DMS153 treated with DMSO at 0.1 percent for 48 hours (cell line): Measurements from ENCODE around the gene DMXL2.
"Not testable (repeated sequence)": the region's sequence is repeated elsewhere in the genome, so short reads cannot be mapped to it uniquely, and the experiment has no call there.

Source experiments
- DNase-seq: peaks from one replicate; lab custom pipeline; 2025; ENCODE audit not compliant: unreplicated experiment; lab: John Stamatoyannopoulos, UW

DMXL2 gene

DNA sequence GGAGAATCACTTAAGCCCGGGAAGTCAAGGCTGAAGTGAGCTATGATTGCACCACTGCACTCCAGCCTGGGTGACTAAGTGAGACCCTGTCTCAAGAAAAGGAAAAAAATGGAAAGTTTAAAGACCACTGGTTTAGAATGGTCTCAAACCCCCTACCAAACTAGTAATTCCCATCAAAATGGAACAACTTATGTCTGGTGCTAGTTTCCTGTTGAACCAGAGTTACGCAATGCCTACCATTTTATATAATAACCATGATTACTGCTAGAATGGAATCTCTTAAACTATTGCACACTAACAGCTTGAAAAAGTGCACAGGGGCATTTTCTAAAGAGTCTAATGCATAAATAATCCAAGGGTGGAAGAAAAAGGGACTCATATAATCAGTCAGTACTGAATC lies 43.6 kb downstream of the DMXL2 start:
- no peak for DNase-seq

DNA sequence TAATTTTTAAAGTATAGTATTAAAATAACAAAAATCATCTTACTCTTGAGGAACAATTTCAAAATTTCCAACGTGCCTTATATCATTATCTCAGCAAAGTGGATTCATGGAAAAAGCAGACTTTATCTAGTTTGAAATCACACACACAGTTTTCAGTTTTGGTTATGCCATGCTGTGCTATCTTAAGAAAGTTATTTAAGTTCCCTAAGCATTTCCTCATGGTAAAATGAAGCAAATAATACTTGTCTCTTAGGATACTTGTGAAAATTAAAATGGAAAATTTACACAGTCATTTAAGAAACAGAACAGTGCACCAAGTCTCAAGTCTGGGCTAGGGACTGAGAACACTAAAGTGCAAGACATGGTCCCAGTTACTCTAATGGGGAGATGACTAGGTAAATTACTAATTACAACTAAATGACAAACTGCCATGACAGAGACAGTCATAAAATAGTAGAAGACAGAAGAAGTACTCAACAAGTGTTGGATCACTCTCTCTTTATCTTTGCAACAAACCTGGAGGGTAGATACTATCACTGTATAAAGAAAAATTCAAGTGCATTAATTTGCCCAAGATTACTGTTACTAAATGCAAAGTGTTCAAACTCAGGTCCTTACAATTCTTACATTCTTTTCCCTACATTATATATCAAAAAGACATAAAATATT lies 44.8 kb downstream of the DMXL2 start:
- DNase-seq, result no peak

DNA sequence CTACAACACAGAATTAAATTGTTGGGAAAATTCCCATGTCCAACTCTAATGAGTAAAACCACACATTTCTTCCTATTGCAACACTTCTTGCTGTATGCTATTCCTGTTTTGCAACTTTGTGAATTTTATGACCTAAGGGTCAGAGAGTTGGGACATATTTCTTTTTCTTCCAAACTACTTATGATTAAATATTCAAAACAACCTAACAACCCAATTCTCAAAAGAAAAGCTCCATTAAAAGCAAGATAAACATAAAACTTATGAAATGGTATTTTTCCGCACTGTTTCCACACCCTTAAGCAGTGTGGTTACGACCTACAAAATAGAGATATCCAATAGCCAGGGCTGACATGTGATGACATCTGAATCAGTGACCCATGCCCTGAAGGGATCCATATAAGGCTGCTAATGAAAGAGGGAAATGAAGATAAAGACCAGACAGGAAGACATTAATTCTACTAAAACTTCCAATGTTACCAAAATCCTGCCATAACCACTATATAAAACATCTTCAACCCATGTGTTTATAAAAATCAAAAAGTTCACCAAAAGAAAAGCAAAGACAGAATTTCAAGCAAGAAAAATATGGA lies 45.6 kb downstream of the DMXL2 start:
- no peak for DNase-seq

DNA sequence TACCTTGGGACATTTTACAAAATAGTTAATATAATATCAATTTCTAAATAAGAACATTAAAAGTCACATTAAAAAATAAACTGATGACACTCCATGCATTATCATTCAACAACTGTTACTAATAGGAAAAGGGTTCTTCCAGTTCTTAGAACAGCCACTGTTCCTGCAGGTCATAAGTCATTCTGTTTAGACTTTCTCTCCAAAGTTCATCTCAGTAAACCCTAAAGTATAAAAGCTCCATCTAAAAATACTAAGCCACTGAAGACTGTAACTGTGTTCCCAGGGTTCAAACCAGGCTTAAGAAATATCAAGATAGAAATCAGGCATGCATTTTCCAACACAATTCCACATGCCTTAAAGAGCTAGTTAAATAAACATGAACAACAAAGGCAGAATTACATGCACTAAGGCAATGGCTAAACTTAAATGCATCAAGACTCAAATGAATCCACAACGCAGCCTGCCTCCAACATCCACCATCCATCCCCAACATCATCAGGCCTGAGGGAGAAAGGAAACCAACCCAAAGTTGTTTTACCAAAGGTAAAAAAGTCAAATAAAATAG lies 46.2 kb downstream of the DMXL2 start:
- no peak for DNase-seq

DNA sequence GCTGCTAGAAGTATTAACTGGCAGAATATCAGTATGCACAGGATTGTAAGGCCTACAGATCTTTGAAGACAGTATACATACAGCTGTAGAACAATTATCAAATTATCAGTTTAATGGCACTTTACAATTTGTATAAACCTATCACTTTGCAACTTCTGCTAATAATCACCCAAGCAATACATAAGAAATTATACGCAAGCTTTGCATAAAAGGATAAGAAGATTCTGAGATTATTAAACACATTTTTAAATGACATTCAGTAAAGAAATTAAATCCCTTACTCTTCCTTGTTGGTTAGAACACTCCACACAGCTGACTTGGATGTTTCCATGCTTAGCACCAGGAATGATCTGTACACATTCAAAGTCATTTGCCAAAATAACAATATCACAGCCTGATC lies 46.8 kb downstream of the DMXL2 start:
- no peak for DNase-seq

DNA sequence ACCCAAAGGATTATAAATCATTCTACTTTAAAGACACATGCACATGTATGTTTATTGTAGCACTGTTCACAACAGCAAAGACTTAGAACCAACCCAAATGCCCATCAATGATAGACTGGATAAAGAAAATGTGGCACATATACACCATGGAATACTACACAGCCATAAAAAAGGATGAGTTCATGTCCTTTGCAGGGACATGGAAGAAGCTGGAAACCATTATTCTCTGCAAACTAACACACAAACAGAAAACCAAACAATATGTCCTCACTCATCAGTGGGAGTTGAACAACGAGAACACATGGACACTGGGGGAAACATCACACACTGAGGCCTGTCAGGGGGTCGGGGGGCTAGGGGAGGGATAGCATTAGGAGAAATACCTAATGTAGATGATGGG lies 49.2 kb downstream of the DMXL2 start:
- DNase-seq, result not testable (repeated sequence)

DNA sequence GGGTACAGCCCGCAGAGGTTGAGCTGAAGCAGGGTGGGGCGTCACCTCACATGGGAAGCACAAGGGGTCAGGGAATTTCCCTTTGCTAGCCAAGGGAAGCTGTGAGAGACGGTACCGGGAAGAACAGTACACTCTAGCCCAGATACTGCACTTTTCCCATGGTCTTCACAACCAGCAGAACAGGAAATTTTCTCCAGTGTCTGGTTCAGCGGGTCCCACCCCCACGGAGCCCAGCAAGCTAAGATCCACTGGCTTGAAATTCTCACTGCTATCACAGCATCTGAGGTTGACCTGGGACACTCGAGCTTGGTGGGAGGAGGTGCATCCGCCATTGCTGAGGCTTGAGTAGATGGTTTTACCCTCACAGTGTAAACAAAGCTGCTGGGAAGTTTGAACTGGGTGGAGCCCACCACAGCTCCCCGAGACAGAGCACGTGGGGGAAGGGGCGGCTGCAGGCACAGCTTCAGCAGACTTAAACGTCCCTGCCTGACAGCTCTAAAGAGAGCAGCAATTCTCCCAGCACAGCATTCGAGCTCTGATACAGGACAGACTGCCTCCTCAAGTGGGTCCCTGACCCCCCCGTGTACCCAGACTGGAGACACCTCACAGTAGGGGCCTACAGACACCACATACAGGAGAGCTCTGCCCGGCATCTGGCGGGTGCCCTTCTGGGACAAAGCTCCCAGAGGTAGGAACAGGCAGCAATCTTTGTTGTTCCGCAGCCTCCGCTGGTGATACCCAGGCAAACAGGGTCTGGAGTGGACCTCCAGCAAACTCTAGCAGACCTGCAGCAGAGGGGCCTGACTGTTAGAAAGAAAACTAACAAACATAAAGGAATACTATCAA lies 53.4 kb downstream of the DMXL2 start:
- DNase-seq, result not testable (repeated sequence)

DNA sequence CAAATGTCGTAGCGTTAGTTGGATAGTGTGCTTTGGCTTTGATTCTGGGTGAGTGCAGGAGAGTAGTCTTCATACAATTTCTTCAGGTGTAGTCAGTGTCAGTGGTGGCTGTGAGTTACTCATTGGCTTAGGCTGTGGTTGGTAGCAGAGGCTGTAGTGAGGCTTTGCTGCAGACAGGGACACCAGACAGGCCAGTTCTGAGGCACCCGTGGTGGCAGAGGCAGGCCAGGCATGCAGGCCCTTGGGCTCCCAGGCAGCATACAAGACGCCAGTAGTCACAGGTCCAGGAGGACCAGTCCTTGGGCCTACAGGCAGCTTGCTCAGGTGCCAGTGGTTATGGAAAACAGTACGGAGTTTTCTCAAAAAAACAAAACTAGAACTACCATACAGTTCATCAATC lies 61.3 kb downstream of the DMXL2 start:
- DNase-seq, result no peak

DNA sequence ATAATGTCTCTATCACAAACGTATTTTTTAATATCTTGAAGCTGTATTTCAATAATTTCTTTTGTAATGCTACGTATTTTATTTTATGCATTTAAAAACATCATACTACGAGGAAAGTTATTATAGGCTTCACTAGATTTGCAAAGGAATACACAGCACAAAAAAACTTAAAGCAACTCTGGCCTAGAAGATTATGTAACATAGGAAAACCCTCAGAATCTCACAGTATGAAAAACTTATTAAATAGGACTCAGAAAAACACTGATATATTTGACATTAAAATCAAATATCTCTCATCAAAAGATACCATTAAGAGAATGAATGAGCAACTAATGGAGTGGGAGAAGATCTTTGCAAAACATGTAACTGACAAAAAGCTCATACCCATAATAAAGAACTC lies 63.7 kb downstream of the DMXL2 start:
- DNase-seq, result no peak

DNA sequence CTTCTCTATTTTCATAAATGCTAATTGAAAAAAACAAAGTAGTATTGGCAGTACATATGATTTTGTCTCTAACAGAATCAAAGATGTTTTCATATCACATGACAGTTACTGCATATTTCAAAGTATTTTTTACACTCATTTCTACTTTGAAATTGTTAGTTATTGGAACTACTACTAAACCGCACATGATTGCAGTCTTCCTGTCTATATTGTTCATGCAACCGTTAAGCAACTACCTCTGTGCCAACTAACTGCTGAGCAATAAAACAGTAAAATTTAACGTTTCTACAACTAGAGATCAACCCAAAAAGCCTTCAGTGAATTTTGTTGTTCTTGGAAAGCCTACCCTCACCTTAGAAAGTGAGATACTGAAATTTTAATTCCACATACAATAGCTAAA lies 64.2 kb downstream of the DMXL2 start:
- DNase-seq, result no peak

DNA sequence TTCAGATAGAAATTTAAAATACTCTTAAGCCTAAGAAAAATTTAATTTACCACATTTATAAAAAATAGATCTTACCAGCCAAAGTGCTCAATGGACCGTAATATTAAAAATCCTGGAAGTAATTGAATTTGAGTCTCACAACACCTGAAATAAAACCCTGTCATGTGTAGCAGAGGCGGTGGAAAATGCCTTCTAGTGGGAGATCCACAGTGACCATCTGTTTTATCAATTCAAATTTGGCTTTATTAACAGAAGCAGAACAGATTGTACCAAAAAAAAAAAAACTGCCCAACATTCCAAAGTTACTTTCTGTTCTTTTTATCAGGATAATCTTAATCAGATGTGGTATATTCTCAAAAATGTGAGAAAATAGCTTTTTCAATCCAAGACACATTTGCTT lies 71.7 kb downstream of the DMXL2 start:
- no peak for DNase-seq

DNA sequence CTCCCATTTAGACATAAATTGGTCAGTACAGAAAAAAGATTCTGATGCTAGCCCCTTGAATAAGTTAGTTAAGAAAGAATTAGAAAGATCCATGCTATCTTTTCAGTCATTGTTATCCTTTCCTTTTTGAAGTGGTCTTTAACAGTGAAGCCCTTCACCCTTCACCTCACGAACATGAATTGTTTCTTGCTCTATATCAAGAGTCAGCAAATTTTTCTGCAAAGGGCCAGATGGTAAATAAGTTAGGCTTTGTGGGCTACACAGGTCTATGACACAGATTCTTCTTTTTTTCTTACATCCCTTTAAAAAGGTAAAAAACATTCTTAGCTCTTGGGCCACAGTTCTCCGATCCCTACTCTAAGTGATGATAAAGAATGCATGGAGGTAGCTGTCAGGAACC lies 74.9 kb downstream of the DMXL2 start:
- DNase-seq, result no peak

DNA sequence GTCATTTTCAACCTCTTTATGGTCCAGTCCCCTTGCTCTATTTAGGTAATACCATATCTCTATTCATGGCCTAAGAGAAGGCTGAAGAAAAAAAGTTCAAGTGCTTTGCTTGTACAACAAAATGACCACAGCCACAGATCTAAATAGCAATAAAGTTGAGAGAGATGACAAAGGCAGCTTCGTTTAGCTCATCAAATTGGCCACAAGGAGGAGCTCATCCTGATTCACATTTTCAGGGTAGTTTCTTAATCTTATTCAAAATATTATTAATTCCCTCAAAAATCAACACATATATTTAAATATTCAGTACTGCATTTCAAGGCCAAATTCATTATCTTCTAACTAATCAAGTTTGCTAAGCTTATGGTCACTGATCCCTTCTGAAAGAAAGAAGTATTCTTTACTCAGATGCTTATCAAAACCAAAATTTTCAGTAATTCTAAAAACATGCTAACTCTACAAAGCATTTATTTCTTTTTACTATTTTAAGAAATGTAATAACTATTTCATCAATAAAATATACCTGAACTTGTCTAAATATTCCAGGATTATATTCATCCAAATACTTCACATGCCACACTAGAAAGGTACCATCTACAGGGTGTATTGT lies 85.5 kb downstream of the DMXL2 start:
- no peak for DNase-seq

DNA sequence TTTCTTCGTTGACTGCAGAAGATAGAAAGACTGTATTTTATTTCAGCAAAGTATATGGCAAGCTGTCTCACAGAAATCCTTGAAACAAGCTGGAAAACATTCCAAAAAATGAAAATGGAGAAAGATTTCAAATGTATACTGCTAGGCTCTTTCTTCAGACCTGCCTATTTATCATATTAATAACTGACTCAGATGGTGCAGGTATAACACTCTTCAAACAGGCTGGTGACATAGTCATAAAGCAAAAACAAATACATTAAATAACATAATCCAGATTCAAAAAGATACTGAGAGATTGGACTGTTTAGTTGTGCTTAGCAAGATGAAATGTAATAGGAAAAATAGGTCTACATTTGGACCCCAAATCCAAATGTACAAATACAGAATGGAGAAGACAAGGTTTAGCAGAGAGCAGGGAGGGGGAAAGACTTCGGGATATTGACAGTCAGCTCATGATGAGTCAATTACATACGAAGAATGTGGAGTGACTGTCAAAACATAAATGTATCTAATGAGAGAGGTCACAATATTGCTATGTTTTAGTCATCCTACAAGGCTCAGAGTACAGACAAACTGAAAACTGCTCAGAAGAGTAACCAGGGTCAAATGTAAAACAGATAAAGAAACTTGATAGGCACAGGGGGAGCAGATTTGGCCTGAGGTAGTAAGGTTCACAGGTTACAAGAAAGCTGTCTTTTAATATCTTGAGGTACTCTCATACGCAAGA lies 88.7 kb downstream of the DMXL2 start:
- DNase-seq, result no peak

DNA sequence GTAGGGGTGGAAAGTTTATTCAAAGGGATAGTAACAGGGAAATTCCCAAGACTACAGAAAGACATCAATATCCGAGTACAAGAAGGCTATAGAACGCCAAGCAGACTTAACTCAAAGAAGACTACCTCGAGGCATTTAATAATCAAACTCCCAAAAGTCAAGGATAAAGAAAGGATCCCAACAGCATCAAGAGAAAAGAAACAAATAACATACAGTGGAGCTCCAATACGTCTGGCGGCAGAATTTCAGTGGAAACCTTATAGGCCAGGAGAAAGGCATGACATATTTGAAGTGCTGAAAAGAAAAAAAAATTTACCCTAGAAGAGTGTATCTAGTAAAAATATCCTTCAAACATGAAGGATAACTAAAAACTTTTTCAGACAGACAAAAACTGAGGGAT lies 95.6 kb downstream of the DMXL2 start:
- no peak for DNase-seq

DNA sequence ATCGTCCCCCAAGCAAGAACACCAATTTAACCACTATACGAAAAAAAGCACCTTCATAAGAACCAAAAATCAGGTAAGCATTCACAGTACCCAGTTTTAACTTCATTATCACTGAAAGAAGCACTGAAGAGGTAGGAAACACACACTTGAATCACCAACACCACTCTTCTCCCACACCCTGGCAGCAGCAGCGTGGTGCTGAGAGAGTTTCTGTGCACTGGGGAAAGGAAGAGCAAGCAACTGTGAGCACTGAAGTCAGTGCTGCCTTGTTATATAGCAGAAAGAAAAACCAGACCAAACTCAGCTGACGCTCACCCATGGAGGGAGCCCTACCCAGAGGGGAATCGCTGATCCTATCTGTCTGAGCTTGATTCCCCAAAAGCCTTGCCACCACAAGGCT lies 98.2 kb downstream of the DMXL2 start:
- no peak for DNase-seq

DNA sequence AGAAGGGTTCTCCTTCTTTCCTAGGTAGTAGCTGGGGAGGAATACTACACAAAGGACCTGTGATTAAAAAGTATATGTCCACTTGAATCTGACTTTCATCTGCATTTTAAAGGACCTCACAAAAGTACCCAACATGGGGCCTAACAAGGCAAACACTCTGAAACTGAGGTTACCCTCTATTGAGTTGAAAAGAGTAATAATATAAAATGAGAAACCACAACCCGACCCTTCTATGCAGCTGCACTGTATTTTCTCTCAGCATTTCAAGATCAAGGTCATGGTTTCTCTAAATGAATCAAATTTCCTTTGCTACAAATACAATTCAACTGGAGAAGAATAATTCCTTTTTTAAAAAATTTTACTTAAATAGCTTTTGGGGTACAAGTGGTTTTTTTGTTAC lies 106.3 kb downstream of the DMXL2 start:
- no peak for DNase-seq

DNA sequence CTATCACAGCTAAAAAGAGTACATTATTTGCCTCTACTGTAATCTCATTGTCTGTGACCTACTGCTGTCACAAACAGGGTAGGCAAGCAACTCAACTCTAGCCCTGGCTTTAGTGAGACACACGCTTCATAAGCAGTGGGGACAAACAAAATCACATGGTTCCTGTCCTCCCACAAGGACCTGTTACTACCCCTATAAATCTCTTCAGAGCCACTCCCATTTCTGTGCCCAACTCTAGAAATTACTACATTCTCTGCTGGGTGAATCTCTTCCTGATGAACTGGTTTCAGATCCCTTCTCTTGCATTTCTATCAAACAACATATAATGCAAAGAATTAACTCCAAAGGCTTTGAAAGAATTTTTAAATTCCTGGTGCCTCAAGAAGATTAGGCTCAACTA lies 117.3 kb downstream of the DMXL2 start:
- no peak for DNase-seq

DNA sequence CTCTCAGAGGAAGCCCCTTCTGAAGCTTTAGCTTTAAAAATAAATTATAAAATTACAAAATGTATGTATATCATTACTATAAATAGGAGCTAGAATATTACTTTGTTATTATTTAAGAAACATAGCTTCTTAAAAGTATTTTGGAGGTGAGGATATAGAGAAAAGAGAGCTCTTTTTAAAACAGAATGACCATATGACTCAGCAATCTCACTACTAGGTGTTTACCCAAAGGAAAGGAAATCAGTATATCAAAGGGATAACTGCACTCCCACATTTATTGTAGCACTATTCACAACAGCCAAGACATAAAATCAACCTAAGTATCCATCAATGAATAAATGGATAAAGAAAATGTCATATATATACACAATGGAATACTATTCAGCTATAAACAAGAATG lies 119.6 kb downstream of the DMXL2 start:
- no peak for DNase-seq

DNA sequence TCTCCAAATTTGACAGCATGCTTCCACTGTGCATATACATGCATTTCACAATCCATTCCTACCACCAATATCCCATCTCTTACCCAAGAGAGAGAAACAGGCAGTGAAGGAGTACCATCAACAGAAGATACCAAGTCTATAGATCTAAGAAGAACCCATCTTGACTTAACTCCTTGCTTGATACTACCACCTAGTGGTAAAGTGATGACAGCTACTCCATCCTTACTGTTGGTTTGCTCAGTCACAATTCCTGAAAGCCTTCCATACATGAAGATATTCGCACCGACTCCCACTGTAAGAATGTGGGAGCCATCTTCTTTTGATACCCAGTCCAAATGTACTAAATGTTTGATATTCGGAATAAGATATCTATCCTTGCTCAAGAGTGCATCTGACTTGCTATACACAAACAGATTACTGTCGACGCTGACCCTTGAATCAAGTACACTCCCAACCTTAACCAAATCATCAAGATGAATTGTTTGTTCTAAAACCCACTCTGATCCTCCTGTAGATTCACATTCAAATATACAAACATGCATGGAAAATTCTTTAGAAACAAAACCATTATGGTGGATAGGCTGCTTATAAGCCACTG lies 123.1 kb downstream of the DMXL2 start:
- DNase-seq, result no peak

DNA sequence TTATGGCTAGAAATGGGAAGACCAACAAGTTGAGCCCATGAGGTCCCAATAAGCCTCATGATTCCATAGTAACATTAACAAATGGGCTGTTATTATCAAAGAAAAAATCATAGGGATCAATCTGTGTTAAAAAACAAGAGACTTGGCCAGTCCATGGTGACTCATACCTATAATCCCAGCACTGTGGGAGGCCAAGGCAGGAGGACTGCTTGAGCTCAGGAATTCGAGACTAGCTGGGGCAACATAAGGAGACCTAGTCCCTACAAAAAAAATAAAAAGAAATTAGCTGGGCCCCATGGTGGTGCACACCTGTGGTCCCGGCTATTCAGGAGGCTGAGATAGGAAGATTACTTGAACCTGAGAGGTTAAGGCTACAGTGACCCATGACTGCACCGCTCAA lies 124.8 kb downstream of the DMXL2 start:
- no peak for DNase-seq
